Measurements from ENCODE around the gene FANCG. TPM values are rescaled to one million over a fixed set of nuclear protein-coding genes. Genes with fewer than 3 reads are reported as not detected.

The FANCG gene
- total RNA-seq, 1 donor from 2014 or later: 52.2 TPM

- no peak overlapping the region for H3K4me3 Mint-ChIP-seq
- no peaks in the 10 kb centered on the region for H3K9me3 Mint-ChIP-seq
- no peak for TF ChIP-seq CTCF (IDR thresholded peaks at IDR 0.05; ENCODE audit: unreplicated experiment)
- peaks cover 28% of the 10 kb centered on the region for H3K4me1 Mint-ChIP-seq
- H3K27me3 Mint-ChIP-seq (ENCODE audit: low read depth): no peaks in the 10 kb centered on the region
- H3K27ac Mint-ChIP-seq: no peak overlapping the region
- DNase-seq (ENCODE audit: low spot score in 2 of 2, unreplicated experiment in 2 of 2): no peak
- H3K36me3 Mint-ChIP-seq: peaks cover 15% of the 10 kb centered on the region
Observed at GRCh38 chr9:35105126-35105525, 25.4 kb upstream of the FANCG start.

GRCh38 chr9:35104586-35104985, 24.8 kb upstream of the FANCG start:
- H3K4me1 Mint-ChIP-seq: peaks cover 25% of the 10 kb centered on the region
- H3K36me3 Mint-ChIP-seq: peaks cover 15% of the 10 kb centered on the region
- no peaks in the 10 kb centered on the region for H3K27me3 Mint-ChIP-seq (ENCODE audit: low read depth)
- H3K9me3 Mint-ChIP-seq: no peaks in the 10 kb centered on the region
- no peak overlapping the region for H3K27ac Mint-ChIP-seq
- no peak for TF ChIP-seq CTCF (IDR thresholded peaks at IDR 0.05; ENCODE audit: unreplicated experiment)
- no peak overlapping the region for H3K4me3 Mint-ChIP-seq
- DNase-seq (ENCODE audit: low spot score in 2 of 2, unreplicated experiment in 2 of 2): no peak

GRCh38 chr9:35103660-35104191, 24.0 kb upstream of the FANCG start:
- Mint-ChIP-seq H3K27me3 (ENCODE audit: low read depth) (no peaks in the 10 kb centered on the region), H3K36me3 (peaks cover 18% of the 10 kb centered on the region), H3K4me3 (peak overlapping the region; percentile 98)

GRCh38 chr9:35102769-35103659, 23.3 kb upstream of the FANCG start, which contains the start of gene STOML2:
Gene STOML2 (minus strand): TSS chr9:35103131. CDS start chr9:35103094, 37 bp downstream.
- Mint-ChIP-seq H3K4me1 (peaks cover 23% of the 10 kb centered on the region), H3K27me3 (ENCODE audit: low read depth) (no peaks in the 10 kb centered on the region), H3K36me3 (peaks cover 19% of the 10 kb centered on the region), H3K4me3 (peak within 1 kb of the TSS; percentile 98), H3K9me3 (no peaks in the 10 kb centered on the region), H3K27ac (peak within 1 kb of the TSS; percentile 98)
- peak; percentile 80 to 90 for DNase-seq (ENCODE audit: low spot score in 2 of 2, unreplicated experiment in 2 of 2)
- TF ChIP-seq CTCF (IDR thresholded peaks at IDR 0.05; ENCODE audit: unreplicated experiment): no peak

More at GRCh38 chr9:35103660-35104191, 24.0 kb upstream of the FANCG start:
- Mint-ChIP-seq H3K9me3 (no peaks in the 10 kb centered on the region), H3K4me1 (peaks cover 23% of the 10 kb centered on the region), H3K27ac (peak overlapping the region; percentile 98)
- no peak for DNase-seq (ENCODE audit: low spot score in 2 of 2, unreplicated experiment in 2 of 2)
- no peak for TF ChIP-seq CTCF (IDR thresholded peaks at IDR 0.05; ENCODE audit: unreplicated experiment)

- TF ChIP-seq CTCF (IDR thresholded peaks at IDR 0.05; ENCODE audit: unreplicated experiment): no peak
- peaks cover 19% of the 10 kb centered on the region for H3K36me3 Mint-ChIP-seq
- no peaks in the 10 kb centered on the region for H3K27me3 Mint-ChIP-seq (ENCODE audit: low read depth)
- H3K4me1 Mint-ChIP-seq: peaks cover 23% of the 10 kb centered on the region
- H3K4me3 Mint-ChIP-seq: peak overlapping the region; percentile 98
- H3K27ac Mint-ChIP-seq: peak overlapping the region; percentile 98
- H3K9me3 Mint-ChIP-seq: no peaks in the 10 kb centered on the region
- no peak for DNase-seq (ENCODE audit: low spot score in 2 of 2, unreplicated experiment in 2 of 2)
Observed at GRCh38 chr9:35102465-35102768, 22.7 kb upstream of the FANCG start.

Measured in mesothelial cell of epicardium (in vitro differentiated cells).